HG02678 (cell line): ENCODE measurements around the gene UBE2E3.

Experiments used
- ATAC-seq: cut with Tn5 transposase; IDR thresholded peaks from one replicate; pipeline ENCODE4 v1.9.1; 2021; ENCODE audit warnings: mild to moderate bottlenecking, moderate library complexity; ENCODE audit not compliant: unreplicated experiment

UBE2E3 gene

DNA sequence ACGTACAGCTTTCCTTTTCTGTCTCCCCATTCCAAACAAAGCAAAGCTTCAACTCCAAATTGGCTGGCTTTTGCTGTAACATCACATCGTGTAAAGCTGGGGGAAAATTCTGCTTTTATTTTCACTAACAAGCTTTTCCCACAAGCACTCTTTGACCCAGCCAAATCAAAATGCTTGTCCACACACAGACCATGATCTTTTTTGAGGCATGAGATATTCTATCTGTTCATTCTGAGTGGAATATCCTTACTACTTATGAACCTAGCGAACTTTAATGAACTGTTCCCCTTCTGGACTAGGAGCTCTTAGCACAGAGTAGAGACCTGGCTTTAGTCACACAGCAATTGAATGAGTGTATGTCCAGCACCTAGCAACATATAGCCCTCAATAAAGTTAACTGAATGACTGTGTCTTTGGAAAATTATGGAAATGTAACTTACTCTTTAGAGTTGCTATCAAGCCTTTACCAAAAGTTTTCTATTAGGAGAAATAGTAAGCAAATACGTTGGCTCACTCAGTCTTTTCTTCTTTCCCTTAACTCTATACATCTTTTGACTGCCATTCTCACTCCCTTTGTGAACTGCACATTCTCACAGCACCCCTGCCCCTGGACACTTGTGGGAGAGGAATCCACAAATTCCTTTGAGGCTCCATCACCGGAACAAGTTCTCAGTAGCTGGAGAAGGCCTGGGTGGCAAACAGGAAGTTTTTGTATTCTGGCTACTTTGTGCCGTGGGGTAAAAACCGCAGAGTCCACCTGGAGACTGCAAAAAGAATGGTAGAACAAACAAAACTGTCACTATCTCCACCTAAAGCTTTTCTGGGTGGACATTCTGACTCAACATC lies 1.3 kb upstream of the UBE2E3 start:
- ATAC-seq: no peak

DNA sequence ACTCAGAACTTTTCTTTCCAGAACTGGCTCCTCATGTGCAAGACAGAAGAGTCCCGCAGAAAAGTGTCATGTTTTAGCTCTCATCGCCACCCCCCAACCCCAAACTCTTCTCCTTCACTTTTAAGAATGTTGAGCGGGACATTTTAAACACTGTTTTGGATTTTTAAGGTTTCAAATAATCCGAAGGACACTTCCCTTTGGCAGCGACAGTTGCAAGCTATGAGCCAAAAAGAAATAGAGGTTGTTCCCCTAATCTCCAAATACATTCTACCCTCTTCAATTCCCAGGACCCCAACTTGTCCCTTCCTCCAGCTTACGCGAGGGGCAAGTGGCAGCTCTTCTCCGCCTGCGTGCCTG lies 678 bp upstream of the UBE2E3 start:
- ATAC-seq: no peak

DNA sequence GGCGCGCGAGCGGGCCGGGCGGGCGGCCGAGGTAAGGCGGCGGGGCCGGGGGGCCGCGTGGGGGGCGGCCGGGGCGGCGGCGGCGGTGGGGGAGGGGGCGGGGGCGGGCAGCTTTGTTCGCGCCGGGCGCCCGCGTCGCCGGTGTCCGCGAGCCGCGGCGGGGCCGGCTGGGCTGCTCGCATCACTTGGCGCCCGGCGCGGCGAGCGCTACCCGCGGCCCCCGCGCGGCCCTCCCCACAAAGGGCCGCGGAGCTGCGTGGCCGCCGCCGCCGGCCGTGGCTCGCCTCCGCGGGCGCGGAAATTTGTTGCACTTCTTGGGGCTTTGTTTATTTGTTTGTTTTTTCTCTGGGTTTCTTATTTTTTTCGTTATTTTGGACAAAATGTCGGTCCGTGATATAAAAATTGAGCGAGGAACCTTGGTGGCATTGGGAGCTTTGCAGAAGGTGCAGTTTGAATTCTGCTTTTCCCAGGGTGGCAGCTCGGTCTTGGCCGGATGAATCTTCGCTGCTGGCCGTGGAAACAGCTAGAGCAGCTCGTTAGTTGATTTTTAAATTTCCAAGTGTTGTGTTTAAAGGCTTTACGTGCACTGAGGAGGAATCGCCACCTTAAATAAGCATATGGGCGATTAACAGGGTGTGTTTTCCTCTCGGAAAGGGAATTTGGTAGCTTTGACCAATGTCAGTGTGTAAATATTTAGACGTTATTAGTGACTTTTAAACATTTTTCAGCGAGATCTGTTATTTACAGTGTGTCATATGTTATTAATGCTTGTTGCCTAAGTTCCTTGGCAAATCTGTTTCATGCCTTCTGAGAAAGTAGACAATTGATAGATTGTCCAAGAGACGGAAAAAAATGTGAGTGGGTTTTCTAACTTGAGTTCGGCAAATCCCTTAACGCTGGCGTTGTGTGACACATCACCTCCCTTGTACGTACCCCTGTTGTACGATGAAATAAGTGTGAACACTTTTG lies 822 bp downstream of the UBE2E3 start:
- ATAC-seq: peak; percentile 11

DNA sequence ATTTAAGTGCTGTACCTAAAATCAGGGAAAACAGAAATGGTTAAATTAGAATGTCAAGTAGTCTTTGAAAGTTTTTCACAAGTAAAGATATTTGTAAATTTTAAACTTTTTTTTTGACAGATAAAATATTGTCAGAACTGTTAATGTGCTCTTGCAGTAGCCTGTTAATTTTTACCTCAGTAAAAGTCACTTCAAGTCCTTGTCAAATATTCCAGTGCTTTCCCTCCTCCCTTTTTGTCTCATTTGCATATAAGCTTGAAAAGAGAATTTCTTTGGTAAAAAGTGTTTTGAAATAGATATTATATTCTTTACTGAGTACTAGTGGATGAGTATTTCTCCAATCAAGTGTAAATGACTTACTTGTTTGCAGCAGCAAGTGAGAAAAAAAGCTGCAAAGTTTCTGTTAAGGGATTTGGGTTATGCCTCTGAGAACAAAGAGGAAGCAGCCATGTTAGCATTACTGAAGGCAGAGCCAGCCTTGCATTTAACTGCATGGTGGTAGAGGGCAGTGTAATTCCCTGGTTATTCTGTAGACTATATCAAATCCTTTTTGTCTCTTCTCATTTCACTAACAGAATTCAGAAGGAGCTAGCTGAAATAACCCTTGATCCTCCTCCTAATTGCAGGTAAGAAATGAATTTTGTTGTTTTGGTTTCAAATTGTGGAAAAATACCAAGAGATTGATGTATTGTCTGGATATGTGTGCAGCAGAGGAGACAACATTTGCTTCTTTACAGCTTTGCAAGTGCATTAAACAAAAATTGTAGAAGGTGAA lies 3.2 kb downstream of the UBE2E3 start:
- ATAC-seq: peak; percentile 42

DNA sequence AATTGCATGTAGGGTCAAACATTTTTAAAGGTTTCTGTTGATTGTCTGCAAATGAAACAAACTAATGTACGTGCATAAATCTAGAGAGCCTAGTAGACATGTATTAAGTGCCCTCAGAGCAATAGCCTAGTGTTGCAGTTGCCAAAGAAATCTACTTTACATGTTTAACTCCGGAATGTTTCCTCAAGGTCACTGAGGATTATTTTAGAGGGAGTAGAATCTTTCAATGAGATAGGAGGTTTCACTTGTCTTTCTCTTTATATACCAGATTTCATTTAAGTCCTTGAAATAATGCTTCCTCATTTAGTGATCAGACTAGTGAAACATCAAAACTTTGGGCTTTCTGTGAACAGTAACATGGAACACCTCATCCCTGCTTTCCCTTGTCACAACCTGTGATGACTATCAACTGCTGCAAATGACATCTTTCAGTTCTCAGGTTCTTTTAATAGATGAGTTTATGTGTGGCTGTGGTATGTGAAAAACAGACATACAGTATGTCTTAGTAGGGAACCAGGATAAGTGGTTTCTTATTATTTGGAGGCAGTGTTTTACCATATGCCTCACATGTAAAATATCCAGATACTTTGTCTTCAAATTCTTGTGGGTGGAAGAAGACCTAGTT lies 5.5 kb downstream of the UBE2E3 start:
- no peak for ATAC-seq

DNA sequence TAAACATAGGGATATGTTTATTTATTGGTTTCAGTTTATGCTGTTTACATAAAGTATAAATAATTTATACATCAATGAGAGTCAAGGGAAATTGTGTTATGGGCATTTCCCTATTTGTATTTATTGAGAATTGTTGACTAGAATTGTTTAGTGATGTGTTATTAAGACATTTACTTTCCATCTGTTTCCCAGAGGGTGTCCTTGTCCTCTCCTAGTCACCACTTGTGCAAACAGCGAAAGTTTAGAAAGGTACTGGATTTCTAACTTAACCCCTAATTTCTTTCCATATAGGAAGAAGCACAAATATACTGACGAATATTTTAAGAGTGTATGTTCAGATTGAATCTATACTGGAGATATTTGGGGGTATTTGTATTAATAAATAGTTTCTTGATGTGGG lies 6.7 kb downstream of the UBE2E3 start:
- no peak for ATAC-seq

DNA sequence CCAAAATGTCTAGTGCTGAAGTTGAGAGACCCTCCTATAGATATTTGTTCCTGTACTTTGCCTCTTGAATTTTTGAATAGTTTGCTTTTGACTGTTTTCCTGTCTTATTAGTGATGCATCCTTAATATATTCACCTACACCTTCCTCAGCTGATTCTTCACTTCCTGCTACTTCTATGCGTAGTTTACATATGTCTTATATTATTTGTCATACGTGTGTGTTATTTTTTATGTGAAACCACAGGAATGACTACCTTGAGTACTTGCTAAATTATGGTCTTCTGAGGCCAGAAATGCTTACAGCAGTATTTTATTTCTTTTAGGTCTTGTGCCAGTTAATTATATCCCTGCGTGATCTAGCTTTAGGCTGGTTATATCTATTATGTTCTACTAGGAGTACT lies 9.9 kb downstream of the UBE2E3 start:
- no peak for ATAC-seq

DNA sequence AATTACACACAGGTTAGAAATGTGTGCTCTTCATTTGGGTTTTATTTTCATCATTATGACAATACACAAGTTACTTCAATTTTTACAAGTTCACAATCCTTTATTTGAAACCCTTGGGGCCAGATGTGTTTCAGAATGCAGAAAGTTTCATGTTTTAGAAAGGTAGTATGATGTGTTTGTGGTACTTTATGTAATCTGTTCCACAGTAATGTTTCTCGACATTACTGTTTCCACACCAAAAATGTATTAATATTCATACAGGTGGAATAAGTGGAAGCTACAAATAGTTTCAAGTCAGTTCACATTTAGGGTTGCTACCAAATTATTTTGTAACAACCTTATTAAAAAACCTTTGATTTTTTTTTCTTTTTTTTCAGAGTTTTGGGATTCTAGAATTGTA lies 10.4 kb downstream of the UBE2E3 start:
- no peak for ATAC-seq

DNA sequence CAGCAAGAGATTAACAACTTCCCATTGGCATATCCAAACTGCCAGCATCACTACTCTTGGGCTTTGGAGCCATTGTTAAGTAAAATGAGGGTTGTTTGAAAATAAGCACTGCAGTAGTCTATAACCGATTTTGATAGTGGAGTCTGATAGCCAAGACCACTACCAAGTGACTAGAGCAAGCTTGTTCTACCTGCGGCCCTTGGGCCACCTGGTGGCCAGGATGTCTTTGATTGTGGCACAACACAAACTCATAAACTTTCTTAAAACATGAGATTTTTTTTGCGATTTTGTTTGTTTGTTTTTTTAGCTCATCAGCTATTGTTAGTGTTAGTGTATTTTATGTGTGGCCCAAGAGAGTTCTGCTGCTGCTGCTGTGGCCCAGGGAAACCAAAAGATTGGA lies 11.0 kb downstream of the UBE2E3 start:
- no peak for ATAC-seq

DNA sequence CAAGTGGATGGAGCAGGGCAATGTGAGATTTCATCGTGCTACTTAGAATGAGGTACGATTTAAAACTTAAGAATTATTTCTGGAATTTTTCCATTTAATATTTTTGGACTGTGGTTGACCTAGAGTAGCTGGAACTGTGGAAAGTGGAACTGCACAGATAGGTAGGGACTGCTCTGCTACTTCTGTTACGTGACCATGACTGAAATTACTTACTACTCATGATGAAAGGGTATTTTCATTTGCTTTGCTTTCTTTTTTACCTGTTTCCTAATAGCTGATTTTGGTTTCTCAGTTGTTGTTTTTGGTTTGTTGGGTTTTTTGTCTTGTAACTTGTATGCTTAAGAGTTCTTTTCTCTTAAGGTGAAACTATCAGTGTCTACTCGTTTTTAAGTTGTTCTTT lies 11.4 kb downstream of the UBE2E3 start:
- peak; percentile 85 for ATAC-seq

DNA sequence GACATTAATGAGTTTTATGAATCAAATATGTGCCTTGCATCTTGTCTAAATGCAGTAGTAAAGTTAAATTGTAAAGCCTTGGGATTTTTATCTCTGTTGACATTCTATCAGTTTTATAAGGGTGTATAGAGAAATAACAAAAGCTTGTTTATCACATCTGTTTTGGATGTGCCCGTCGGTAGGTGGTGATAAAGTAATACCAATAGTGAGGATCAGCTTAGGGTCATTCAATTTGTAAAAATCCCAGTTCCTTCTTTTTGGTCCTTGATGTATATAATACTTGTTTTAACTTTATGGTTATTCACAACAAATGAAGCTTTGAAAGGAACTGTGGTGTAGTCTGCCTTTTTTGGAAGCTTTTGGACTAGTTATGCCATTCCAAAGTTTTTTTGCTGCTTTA lies 12.6 kb downstream of the UBE2E3 start:
- no peak for ATAC-seq

DNA sequence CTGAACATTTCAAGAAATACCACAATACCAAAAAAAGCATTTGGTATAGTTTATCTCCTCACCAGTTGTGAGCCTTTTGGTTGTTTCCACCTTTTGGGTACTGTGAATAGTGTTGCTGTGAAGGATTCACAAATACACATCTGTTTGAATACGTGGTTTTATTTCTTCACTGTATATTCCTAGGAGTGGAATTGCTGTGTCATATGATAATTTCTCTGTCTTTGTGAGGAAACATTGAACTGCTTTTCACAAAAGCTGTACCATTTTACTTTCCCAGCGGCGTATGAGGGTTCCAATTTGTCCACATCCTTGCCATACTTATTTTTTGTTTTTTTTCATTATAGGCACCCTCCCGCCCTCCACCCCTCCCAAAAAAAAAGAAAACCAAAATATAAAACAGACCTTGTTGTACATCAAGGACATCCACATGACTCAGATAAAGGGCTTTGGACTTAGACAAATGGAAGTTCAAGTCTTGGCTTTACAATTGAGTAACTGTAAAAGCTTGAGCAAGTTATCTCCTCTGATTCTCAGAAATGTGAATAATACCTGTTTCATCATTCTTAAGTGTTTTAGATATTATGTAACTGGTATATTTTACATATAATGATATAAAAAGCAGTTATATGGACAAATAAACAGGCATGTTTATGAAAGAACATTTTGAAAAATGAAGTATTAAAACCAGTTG lies 19.0 kb downstream of the UBE2E3 start:
- no peak for ATAC-seq

DNA sequence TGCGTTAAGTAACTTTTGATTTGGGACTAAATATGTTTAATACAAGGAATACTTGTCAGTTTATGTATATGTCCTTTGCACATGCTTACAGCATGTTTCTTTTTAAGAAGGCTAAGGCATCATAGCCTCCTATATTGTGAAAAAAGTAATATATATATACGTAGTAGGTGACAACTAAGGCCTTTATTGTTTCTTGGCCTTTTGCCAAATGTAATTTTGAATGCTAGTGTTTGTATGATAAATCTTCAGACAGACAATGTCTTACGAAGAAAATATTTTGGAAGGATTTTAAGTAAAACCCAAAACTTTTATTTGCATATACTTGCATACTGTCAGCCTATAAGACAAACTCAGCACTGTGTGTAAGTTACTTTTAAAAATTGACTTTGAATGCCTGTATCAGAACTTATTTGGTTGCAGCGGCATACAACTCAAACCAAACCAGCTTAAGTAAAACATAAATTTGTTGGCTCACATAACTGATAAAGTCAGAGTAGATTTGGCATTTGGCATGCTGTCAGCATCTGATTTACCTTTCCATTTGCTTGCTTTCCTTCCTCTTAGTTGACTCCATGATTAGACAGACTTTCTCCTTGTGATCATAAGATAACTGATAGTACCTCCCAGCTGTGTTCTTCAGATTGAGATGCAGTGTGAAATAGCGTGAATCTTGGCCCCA lies 24.4 kb downstream of the UBE2E3 start:
- ATAC-seq: no peak

DNA sequence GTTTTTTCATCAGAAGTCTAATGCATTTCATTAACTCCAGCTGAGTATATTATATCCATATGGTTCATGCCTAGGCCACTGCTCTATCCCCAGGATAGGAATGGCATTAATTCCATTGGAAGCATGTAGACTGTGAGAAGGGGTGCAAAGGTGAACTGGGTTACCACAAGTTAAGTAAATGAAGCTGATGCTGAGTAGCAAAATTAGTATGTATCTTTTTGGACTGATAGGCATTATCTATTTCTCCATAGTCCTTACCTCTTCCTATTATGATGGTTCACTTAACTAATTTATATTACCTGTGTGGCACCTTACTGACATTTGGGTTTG lies 24.9 kb downstream of the UBE2E3 start:
- no peak for ATAC-seq

DNA sequence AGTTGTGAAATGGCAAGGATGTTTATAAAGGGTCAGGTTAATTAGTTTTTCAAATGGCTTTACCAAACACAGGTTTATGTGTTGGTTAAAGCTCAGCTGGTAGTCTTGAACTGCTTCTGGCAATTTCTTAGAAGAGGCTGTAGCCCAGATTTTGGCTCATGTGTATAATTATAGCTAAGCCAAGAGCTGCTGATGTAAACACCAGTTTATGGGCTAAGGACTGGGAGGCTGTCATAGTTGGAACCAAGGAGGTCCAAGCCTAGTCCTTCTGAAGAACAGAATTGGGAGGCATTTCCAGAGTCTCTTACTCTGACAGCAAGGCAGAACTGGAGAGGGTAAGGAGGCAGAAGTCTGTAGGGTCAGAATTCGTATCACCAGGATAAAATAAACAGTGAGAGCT lies 25.4 kb downstream of the UBE2E3 start:
- no peak for ATAC-seq

DNA sequence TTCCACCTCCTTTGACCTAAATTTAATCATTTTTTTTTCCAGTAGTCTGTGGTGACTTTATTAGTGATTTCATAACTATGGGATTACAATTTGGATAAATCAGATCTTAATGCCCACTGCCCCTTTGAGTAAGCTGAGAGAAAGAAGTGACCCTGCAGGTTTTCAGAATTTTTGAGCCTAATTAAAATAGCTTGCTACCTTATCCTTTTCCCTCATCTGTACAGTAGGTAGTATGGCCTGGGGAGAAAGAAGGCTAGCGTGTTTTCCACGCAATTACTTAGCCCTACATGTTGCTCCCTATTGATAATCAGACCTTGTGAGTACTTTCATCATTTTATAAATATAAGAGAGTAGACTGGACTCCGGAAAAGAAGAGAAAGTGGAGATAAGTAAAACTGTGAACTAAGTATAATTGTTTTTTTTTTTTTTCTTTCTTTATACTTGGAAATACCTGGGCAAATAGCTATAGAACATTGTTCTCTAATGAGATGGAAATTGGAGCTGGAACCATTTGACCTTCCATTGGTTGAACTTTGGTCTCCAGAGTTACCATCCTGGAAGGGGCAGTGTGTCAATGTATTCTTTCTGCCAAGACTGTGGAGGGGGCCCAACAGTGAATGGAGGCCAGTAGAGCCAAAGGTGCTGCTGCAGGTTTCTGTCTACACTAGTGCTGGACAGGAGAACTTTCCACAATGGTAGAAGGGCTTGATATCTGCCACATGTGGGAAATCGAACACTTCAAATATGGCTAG lies 26.9 kb downstream of the UBE2E3 start:
- ATAC-seq: no peak

DNA sequence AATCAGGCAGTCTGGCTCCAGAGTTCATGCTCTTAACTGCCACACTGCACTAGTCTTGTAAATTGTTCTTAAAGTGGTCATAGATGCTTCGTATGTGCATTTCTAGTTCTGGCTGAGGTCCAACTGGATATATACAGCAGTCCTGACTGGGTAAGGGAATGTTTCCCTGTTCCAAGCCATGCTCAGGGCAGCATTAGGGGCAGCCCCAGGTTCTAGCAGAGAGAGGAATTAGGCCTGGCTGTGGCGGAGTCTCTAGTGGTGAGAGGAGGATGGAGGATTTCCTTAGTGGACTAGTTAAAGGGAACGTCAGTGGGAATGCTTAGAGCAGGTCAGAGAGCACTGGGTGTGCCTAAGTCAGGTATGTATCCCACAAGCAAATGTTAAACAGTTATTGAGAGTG lies 28.0 kb downstream of the UBE2E3 start:
- ATAC-seq: no peak

DNA sequence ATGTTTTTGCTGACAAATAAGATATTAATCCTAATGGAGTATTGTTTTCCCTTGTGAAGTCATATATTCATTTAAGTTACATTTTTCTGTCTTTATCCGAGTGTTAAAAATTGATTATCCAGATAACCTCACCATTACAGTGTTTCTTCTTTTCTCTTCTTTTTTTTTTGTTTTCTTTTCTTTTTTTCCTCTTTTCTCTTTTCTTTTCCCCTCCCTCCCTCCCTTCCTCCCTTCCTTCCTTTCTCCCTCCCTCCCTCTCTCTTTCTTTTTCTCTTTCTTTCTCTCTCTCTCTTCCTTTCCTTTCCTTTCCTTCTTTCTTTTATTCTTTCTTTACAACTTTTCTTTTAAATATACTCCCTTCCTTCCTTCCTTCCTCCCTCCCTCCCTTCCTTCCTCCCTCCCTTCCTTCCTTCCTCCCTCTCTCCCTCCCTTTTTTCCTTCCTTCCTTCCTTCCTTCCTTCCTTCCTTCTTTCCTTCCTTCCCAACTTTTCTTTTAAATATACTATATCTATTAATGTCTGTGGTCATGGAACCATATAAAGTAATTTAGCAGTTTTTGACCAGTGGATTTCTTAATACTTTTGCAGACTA lies 40.9 kb downstream of the UBE2E3 start:
- no peak for ATAC-seq

DNA sequence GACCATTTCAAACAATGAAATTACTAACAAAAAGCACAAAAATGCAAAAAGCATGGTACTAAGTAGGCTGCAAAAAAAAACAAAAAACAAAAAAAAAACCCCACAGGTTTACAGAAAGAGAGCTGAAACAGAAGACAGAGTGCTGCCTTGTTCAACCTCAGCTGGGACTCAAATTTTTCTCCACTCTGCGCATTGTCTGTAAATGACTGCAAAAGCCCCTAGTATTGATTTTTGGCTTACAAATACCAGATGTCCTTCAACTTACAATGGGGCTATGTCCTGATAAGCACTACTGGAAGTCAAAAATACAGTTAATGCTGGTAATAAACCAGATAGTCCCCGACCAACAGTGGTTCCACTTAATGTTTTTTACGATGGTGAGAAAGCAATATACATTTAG lies 42.2 kb downstream of the UBE2E3 start:
- ATAC-seq: no peak
